GM21825 (cell line): Measurements from ENCODE around the gene ZBTB7A.

Experiments used
- ATAC-seq: cut with Tn5 transposase; IDR thresholded peaks from one replicate; pipeline ENCODE4 v1.9.1; 2021; ENCODE audit warnings: mild to moderate bottlenecking, moderate library complexity; ENCODE audit not compliant: unreplicated experiment

The ZBTB7A gene

DNA sequence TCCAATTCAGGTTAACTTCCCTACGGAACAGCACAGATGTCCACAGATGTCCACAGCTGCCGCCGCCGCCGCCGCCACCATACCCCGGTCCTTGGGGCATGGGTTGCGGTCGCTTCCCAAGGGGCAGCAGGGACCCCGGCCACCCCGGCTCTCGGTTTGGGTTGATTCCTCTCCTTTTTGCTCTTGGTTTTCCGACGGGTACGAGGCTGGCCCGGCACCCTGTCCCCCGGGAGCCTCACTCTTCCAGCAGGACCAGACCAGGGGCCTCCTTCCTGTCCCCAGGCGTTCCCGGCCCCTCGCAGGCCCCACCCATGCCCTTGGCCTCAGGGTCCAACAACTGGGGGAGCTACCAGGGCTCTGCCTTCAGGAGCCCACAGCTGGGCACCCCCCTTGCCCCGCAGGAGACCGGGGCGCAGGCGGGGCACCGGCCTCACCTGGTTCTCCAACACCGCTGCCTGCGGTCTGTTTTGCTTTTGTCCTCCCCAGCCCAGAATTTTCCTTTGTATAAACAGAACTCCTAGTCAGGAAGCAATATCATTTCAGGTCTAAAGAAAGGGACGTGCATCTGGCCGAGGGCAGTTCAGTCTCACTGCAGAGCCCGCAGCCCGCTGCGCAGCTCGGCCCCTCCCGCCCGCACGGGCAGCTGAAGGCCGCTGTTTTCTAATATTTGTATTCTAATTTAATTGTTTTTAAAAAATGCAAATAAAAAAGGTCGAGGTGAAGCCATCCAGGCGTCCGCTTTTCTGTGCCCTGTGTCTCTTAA lies 27.9 kb downstream of the ZBTB7A start:
- no peak for ATAC-seq

DNA sequence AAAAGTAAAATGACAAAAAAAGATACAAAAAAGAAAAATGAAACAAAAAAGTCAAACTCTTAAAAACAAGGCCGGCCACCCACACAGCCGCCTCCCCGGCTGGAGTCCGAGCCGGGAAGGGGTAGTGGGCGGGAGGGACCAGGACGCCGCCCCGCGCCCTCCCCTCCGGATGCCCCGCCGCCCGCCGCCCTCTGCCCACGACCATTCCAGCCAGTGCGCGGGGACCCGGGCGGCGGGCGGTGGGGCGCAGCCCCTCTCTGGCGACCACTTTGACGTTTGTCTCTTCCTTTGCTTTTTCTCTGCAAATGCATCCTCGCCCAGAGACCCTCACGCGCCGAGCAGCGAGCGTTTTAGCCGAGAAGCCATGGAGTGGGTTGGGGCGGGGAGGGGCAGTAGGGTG lies 28.6 kb downstream of the ZBTB7A start:
- ATAC-seq: no peak

DNA sequence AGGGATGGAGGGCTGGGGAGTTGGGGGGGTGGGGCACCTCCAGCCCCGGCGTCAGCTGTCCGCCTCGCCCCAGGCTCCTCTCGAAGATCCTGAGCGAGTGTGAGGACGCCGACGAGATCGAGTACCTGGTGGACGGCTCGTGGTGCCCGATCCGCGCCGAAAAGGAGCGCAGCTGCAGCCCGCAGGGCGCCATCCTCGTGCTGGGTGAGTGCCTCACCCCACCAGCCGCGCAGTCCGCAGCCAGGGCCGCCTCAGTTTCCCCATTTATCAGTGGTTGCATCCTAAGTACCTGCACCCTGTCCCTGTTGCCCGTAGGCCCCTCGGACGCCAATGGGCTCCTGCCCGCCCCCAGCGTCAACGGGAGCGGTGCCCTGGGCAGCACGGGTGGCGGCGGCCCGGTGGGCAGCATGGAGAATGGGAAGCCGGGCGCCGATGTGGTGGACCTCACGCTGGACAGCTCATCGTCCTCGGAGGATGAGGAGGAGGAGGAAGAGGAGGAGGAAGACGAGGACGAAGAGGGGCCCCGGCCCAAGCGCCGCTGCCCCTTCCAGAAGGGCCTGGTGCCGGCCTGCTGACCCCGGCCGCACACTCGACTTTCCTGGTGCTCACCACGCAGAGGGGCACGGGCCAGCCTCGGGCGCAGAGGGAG lies 29.3 kb downstream of the ZBTB7A start:
- no peak for ATAC-seq

DNA sequence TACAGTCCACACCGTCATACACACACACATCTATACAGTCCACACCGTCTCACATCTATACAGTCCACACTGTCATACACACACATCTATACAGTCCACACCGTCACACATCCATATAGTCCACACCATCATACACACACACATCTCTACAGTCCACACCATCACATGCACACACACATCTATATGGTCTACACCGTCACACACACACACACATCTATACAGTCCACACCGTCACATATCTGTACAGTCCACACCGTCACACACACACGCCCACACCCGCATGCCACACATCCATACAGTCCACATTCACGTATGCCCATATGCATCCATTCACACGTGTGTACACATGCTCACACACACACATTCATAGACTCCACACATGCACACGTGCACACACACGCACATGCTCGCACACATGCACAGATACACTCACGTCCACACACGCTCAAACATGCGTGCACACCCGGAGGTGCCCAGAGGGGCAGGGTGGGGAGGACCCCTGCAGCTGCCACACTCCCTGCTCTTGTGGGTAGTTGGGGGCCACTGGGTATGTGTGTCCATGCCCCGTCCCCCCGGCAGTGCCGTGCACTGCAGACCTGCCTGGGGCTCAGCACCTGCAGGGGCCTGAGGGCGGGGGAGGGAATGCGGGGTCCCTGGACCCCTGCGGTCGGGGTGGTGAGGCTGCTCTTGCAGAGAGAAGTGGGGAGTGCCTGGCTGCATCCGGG lies 30.0 kb downstream of the ZBTB7A start:
- ATAC-seq: no peak

DNA sequence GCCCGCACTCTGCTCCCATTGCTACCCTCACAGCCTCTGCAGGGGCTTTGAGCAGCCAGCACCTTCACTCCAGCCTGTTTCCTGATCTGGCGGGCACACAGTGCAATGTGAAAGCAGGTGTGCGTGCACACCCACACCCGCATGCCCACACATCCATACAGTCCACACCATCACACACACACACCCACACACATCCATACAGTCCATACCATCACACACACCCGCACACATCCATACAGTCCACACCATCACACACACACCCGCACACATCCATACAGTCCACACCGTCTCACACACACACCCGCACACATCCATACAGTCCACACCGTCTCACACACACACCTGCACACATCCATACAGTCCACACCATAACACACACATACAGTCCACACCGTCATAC lies 31.1 kb downstream of the ZBTB7A start:
- ATAC-seq: no peak

DNA sequence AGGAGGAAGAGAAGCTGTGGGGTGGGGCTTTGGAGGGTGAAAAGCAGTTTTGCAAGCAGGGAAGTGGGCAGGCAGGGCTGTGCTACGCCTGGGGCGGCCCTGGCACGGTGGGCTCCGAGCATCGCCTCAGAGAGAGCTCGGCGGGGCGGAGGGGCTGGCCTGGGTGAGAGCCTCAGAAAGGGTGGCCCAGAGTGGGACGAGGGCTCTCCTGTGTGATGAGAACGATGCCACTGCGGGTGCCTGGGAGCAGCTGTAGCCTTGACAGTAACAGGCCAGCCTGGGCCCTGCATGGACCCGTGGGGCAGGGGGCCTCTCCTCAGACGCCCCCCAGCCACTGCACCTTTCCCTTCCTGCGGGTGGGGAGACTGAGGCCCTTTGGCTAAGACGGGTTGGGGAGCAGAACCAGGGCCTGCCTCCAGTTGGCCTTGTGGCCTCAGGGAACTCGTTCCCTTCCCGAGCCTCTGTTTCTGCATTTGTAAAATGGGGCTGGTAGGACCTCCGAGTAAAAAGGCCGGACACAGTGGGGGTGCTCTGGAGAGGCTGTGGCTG lies 31.6 kb downstream of the ZBTB7A start:
- ATAC-seq: no peak

DNA sequence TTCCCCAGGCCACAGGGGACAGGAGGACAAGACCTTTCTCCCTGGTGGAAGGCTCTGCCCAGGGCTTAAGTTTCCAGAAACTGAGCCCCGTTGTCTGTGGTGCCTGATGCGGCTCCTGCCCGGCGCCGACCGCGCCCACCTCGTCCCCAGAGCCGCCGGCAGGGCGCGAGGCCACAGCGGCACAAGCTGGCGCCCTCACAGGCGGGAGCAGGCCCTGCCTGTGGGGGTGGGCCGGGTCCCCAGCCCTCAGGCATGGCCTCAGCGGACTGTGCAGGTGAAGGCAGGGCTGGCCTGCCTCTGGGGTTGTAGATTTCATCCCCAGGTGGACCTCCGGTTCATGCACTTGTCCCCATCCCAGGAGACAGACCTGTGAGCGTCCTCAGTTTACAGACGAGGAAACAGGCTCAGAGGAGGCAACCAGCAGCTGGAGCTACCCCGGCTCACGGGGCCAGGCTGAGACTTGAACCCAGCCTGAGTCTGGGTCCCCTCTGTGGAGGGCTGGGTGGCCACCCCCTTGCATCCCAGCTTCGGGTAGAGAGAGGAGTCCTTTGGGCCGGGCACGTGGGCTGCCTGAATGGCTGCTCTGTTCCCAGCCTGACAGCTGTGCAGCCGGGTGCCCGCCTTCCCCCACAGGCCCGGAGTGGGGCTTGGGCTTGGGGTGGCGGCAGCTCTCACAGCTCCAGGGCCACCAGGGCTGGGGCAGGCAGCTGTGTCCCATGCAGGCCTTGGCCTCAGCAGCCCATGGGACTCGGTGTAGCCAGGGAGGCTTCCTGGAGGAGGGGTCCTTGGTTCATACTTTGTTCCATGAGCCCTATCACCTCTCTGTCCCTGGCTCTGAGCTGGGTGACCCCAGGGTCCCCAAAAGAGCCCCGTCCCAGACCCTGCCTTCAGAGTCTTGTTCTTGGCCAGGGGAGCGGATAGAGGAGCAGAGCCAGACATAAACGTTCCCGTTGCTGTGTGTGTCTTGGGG lies 32.4 kb downstream of the ZBTB7A start:
- no peak for ATAC-seq

DNA sequence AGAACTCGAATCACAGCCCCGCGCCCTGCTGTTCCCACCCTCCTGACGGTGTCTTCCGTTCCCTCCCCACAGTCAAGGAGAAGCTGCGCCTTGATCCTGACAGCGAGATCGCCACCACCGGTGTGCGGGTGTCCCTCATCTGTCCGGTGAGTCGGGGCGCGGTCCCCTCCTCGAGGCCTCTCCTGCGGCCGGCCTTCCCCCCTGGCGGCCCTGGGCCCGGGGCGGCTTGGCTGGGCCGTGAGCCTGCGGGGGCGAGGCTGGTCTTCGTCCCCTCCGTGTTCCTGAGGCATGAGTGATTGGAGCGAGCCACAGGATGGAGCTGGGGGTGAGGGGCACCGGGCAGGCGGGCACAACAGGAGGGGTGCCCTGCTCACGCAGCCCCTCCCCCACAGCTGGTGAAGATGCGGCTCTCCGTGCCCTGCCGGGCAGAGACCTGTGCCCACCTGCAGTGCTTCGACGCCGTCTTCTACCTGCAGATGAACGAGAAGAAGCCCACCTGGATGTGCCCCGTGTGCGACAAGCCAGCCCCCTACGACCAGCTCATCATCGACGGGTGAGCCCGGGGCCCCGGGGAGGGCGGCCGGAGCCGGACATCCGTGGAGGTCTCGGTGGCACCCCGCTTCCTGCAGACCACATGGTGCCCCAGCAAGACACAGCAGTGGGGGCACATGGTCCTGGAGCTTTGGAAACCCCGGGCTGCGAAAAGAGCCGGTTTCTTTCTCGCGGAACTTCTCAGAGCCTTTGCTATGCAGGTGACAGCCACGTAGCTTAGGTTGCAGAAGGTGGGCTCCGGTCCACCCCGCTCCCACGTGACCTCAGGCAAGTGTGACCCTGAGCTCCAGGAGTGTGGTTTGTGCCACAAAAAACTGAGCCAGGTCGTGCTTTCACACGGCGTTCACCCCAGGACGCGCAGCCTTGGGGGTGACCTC lies 33.4 kb downstream of the ZBTB7A start:
- ATAC-seq: no peak

DNA sequence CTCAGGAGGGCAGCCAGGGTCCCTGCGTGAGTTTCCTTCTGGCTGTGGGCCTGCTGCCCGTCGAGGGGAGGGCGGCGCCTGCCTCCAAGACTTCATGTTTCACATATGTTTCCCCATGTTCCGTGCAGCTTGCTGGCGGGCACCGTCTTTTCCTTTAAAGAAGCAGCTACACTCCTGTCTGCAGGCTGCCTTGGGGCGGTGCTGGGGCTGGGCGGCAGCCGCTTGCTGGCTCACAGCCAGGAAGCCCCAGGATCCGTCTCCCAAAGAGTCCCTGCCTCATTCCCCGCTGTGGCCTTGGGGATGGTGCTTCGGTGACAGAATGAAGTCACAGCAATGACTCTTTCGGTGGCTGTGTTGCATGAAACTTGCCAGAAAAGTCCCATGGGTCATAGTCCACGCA lies 34.3 kb downstream of the ZBTB7A start:
- ATAC-seq: no peak

DNA sequence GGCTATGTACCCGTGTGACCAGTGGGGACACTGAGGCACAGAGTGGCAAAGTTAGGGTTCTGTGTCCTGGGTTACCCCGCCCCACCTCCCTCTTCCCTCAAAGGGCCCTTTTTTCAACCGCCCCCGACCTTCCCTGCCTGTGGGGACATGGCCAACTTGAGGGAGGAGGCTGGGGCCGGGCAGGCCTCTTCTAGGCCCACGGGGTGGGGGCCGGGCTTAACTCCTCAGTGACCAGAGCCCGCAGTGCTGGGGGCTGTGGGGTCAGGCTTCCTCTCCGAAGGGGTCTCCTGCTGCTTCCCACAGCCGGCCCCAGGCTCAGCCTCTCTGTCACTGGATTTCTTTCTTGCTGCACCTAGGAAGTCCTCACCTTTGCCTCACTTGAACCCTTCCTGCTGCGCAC lies 35.3 kb downstream of the ZBTB7A start:
- ATAC-seq: no peak

DNA sequence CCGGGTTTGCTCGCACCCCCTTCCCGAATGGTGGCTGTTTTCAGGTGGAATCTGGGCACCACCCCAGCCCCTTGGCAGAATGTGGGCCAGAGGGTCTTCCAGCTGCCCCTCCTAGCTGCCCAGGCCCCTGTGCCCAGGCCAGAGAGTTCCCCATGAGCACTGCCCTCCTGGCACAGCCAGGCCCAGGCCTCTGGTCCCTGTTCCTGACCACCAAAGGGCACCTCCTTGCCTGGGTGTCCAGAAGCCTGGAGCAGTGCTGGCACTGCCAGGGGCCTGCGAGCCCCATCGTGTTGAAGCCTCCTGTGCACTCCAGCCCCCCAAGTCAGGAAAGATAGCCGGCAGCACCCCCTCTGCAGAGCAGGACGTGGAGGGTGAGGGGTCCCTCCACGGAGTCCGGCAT lies 35.7 kb downstream of the ZBTB7A start:
- ATAC-seq: no peak

DNA sequence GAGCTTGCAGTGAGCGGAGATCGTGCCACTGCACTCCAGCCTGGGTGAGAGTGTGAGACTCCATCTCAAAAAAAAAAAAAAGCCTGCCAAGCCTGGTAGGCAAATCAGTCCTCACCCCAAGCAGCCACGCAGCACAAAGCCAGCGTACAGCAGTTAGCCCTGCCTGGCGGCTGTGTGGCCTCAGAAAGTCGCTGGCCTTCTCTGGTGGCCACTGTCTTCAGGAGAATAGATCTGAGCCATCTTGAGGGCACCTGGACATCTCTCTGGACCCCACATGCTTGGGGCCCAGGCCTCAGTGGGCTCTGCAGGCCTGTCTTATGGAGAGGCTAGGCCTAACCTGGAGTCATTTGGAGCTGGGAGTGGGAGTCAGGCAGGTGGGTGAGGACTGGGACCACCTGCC lies 36.1 kb downstream of the ZBTB7A start:
- ATAC-seq: no peak

DNA sequence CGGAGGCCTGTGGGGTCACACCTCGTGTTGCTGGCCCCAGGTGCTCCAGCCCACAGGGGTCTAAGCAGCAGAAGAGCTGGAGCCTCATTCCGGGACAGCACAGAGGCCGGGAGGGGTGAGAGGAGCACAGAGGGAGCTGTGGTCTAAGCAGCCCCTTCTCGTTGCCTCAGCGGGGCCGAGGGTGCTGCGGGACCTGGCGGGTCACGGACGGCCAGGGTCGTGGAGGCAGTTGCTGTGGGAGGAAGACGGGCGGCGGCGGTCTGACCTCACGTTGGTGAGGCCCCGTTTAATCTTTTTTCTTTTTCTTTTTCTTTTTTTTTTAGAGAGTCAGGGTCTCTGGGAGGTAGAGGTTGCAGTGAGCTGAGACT lies 37.5 kb downstream of the ZBTB7A start:
- ATAC-seq: no peak

DNA sequence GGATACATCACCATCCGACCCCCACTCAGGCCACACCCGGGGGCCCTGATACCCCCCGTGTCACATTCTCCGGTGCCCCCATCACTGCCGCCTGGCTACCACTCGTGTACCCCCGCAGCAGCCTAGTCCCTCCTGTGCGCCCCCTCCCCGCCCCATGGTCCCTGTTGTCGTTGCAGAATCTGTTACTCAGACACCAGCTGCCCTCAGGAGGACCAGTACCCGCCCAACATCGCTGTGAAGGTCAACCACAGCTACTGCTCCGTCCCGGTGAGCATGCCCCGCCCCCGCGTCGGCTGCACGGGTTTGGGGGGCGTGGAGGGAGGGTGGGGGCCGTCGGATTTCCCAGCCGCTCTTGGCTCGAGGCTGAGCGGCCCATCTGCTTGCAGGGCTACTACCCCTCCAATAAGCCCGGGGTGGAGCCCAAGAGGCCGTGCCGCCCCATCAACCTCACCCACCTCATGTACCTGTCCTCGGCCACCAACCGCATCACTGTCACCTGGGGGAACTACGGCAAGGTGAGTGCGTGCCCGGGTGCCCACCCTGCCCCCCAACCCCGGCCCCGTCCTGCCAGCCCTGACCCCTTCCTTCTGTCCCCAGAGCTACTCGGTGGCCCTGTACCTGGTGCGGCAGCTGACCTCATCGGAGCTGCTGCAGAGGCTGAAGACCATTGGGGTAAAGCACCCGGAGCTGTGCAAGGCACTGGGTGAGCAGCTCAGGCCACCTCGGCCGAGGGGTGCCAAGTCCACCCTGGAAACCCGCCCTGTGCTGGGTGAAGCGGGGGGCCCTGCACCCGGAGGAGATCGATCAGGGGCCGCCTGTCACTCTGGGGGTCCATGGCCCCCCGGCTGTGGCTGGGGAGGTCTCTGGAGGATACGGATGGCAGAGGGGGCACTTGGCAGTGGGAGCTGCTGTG lies 38.1 kb downstream of the ZBTB7A start:
- no peak for ATAC-seq

DNA sequence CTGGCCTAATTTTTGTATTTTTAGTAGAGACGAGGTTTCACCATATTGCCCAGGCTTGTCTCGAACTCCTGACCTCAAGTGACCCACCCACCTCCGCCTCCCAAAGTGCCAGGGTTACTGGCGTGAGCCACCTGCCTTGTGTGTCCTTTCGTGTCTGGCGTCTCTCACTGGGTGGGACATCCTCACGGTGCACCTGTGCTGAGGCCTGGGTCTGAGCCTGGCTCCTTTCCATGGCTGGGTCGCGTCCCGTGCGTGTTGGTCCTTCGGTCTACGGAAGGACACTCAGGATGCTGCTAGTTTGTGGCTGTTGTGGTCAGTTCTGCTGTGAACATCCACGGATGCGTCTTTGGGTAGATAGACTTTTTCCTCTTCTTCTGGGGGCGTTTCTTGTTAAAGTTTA lies 39.6 kb downstream of the ZBTB7A start:
- no peak for ATAC-seq

DNA sequence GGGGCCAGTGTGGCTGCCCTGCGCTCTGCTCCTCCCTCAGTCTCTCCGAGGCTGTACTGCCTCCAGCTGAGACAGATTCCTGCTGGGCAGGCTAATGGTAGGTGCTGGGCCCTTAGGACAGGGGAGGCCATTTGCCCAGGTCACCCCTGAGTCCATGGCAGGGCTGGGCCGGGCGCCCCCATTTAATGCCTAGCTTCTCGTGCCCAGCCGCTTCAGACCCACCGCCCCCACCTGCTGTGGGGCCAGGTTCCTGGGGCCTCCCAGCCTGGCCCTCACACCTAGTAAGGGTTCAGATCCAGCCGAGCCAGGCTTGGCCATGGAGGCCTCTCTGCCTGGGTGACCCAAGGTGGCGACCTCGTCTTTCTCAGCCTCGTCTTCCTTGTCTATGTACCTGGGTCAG lies 41.4 kb downstream of the ZBTB7A start:
- ATAC-seq: no peak

DNA sequence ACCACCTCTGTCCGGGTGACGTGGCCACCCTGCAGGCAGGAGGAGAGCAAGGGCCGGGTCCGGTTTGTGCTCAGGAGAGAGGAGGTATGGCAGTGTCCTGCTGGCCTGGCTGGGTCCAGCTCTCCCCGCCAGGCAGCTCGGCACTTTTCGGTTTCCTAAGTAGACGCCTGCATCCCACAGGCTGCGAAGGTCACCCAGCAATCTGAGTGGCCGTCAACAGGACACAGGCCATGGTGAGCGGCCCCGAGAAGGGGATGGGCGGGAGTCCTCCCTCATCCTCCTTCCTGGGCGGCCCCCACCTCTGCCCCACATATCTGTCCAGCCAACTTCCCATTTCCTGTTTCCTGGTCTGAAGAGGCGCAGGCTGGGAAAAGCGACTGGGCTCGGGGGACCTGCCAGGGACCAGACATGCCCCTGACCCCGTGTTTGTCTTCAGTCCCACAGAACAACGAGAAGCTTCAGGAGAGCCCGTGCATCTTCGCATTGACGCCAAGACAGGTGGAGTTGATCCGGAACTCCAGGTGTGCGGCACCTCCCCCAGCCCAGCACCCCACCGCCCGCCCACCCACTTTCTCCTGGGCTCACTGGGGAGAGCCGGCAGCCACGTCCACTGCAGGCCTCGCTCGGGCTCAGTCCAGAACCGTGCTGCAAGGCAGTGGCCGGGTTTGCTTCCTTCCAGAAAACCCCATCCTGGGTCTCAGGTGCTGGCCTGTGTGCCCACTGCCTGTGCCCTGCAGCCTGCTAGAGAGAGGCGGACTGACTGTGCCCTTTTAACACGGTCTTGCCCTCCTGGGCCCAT lies 42.9 kb downstream of the ZBTB7A start:
- ATAC-seq: no peak

DNA sequence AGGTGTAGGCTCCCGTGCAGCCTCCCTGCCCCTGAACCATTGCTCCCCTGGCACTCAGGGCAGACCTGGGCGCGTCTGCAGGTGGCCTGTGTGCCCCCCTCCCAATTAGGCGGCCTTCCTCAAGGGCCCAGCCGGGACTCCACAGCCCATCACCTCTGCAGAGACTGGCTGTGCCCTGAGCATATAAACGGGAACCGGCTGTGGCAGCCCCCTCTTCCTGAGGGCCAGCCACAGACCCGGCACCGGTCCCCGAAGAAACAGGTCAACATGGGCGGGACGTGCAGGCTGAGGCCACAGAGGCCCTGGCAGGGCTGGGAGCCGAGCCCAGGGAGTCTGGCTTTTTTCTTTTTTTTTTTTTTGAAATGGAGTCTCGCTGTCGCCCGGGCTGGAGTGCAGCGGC lies 47.1 kb downstream of the ZBTB7A start:
- no peak for ATAC-seq
